ENCODE results near the gene FBXL14.

DNA sequence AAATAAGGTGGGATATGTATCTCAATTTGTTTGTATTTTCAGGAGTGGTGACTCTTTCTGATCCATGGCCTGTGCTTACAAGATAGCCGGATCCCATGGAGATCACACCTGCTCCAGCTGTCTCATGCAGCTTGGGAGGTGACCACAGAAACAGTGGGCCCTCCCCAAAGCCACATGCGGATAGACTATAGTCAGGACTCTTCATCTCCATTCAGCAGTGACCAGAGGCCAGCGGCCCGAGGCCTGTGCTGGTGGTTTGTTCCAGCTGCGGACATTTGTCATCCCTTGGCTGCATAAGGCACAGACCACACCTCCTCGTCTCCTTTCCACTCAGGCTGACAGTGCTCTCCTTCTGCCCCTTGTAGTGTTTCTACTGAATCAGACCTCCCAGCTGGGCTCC, 20.0 kb upstream of the FBXL14 start:
- TF ChIP-seq CTCF (IDR thresholded peaks at IDR 0.05; ENCODE audit: poor library complexity) (no peak), EZH2 (IDR thresholded peaks at IDR 0.05; ENCODE audit: borderline replicate concordance) (no peak)

Data from hepatocyte (in vitro differentiated cells).